Neural cell (in vitro differentiated cells): Measurements from ENCODE around the gene ISCA2.

Experiments
- CTCF ChIP-seq: fragments of 450-650 bp; IDR thresholded peaks from 2 replicates; pipeline ENCODE4 v1.5.1; 2014; ENCODE audit warnings: antibody characterized with exemption, mild to moderate bottlenecking, moderate library complexity; ENCODE audit not compliant: poor library complexity, severe bottlenecking
- EP300 ChIP-seq: fragments of 450-650 bp; conservative IDR thresholded peaks from 2 replicates; pipeline ENCODE4 v1.6.1; 2014; ENCODE audit warnings: antibody characterized with exemption, mild to moderate bottlenecking, moderate library complexity; ENCODE audit not compliant: poor library complexity, severe bottlenecking
- POLR2AphosphoS5 ChIP-seq: IDR thresholded peaks from 2 replicates; pipeline ENCODE4 v1.6.1; 2012
- RAD21 ChIP-seq: fragments of 450-650 bp; conservative IDR thresholded peaks from 2 replicates; pipeline ENCODE4 v1.6.1; 2014; ENCODE audit warnings: antibody characterized with exemption, mild to moderate bottlenecking, moderate library complexity
- REST ChIP-seq: IDR thresholded peaks from 2 replicates; pipeline ENCODE4 v1.6.1; 2012; ENCODE audit warnings: borderline replicate concordance

DNA sequence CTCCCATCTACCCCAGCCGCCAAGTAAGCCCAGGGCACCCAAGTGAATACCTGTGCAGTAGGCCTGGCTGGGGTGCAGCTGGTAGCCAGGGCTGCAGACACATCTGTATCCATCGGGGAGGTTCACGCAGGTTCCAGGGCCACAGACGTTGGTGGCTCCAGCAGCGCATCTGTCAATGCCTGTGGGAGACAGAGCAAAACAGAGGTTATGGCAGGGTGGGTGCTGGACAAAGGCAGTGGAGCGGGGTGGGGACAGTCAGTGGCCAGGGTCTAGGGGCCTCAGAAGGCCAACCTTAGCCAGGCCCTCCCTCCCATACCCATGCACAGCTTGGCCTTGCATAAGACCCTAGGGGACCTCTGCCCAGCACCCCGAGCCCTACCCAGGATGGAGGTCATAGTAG lies 29.2 kb downstream of the ISCA2 start:
- no peak for TF ChIP-seq CTCF
- TF ChIP-seq RAD21, result no peak
- TF ChIP-seq POLR2AphosphoS5, result no peak
- no peak for TF ChIP-seq EP300
- TF ChIP-seq REST, result no peak
